NCI-H748 (cell line): ENCODE data around the gene CDH4.

Experiments used
- DNase-seq: peaks from one replicate; lab custom pipeline; 2025; ENCODE audit not compliant: unreplicated experiment; lab: John Stamatoyannopoulos, UW

The CDH4 gene

GRCh38 chr20:61594198-61594597, 342.1 kb downstream of the CDH4 start:
- DNase-seq = no peak

- no peak for DNase-seq
These were observed 343.2 kb downstream of the CDH4 start for GRCh38 chr20:61595216-61595615.

DNA sequence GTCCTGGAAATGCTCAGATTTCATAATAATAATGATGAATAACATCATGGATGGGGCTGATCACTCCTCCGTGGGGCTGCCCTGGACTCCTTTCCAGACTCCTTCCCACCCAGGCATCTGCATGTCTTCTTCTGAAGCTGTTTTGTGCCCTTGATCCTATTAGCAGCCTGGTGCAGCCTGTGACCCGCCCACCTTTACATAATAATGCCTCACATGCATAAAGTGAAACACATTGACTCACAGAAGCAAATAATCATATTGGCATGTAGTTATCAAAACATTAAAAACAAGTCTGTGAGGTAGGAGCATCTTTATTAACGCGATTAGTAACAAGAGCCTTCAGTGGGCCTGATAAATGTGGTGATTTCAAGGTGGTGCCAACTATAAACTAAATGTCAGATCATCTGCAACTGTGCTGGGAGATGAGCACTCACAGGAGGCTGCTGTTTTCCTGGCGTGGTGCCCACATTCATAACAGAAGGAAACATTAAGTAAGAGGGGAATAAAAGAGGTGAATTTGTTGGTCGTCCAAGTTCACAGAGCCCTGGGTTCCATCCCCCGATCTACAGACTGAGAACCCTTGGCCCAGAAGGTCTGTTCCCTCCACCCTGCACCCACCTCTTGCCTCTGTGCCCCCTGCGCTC, 344.7 kb downstream of the CDH4 start:
- DNase-seq = peak; percentile 34

- no peak for DNase-seq
These were observed 345.9 kb downstream of the CDH4 start for GRCh38 chr20:61597996-61598395.

GRCh38 chr20:61598586-61598985, 346.5 kb downstream of the CDH4 start:
- DNase-seq = no peak

DNA sequence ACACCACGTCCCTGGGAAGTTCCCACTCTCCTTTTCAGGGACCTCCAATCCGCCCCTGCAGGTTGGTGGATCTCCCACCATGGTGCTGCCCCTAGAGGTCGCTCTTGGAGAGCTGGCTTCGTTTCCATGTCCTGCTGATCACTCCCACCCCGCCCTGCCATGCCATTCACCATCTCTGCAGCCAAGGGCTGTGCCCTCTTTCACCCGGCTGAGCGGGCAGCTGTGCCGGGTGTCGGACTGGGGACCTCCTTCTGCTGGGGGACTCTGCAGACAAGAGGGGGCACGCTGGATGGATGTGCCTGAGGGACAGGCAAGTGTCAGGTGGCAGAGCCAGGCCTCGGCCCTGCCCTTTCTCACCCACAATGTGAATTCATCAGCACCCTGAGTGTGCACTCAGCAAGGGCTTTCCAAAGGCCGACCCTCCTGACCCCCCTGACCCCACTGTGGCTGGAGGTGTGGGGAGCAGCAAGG, 347.0 kb downstream of the CDH4 start:
- peak; percentile 55 for DNase-seq

DNA sequence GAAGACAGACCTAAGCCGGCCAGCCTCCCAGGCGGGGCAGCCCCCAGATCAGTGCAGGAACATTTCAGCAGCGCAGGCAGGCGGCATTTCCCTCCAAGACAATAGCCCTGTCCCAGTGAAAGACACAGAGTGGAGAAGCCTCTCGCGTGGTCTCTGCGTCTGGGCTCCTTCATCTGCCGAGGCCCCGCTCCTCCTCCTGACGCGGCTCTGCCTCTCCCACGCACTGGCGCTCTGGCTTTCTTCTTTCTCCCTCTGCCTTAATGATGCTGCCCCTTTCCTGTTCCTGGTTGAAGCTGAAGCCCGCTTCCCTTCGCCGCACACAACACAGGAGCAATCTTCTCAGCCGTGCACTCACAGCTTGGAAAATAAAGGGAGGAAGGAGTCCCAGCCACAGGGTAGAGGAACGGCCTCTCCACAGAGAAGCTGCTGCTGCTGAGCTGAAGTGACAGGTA, 347.5 kb downstream of the CDH4 start:
- no peak for DNase-seq

DNA sequence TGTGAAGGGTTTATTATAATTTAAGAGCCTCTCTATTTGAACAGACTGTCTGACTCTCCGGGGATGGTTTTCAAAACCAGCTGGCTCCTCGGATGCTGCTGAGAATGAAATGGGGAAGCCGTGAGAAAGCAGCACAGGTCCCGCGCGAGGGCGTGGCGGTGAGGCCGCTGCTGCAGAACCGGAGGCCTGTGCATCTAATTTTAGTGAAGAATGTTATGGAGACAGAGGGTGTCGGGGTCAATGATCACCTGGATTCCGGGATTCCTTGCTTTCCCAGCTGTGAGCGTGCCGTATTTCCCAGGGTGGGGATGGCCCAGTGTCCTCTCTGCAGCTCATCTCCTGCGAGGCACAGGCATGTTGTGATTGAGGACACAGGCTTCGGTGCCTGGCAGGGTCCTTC, 348.0 kb downstream of the CDH4 start:
- DNase-seq = peak; percentile 59

- no peak for DNase-seq
These were observed 349.3 kb downstream of the CDH4 start for GRCh38 chr20:61601361-61601760.

DNA sequence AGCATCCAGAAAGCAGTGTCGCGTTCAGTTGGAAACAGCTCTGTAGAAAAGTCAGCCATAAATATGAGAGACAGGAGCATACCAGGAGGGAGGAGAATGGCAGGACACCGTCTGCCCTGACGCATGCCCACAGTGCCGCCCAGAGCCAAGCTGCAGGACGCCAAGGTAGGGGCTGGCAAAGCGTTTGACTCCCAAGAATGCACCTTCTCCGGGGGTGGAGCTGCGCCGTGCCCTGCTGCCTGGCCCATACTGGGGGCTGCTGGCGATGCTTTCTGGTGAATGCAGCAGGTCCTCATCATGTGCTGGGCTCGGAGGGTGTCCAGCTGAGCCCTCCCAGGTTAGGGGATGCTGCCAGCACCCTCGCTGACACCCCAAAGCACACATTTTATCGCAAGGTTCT, 349.8 kb downstream of the CDH4 start:
- DNase-seq = no peak

DNA sequence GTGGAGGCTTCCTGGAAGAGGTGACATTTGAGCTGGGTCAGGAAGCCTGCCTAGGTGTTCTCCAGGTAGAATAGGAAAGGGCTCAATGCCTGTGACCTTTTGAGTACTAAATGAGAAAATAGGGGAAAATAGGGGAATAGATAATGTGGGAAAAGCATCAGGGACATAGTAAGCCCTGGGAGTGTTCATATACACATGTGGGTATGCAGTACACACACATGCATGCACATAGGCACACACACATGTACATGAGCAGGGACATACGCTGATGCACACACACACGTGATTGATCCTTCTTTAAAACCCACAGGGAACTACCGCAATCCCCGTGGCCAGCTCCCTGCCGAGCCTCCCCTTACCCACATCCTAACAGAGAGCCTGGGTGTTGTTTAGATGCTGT, 351.7 kb downstream of the CDH4 start:
- DNase-seq = no peak

DNA sequence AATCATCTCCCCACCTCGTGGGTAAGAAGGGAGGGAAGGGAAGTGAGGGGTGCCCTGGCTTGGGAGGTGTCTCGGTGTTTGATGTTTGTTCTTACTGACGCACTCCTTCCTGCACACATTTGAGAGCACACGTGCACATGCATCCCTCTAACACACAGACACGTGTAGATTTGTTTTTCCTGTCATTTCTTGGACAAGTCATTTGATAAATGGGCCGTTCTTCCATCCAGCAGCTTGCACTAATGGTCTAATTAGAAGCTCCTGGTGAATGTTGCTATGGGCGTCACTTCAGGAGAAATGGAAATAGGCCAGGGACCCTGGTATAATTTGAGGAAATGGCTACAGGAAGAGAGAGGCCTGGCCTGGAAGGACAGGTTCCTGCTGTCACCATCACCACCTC, 352.5 kb downstream of the CDH4 start:
- DNase-seq = no peak

GRCh38 chr20:61605283-61605682, 353.2 kb downstream of the CDH4 start:
- no peak for DNase-seq

- DNase-seq = no peak
These were observed 353.9 kb downstream of the CDH4 start for GRCh38 chr20:61605862-61606557.

GRCh38 chr20:61608275-61609085, 356.4 kb downstream of the CDH4 start:
- DNase-seq = no peak

- peak; percentile 14 for DNase-seq
These were observed 357.4 kb downstream of the CDH4 start for GRCh38 chr20:61609461-61609860.

DNA sequence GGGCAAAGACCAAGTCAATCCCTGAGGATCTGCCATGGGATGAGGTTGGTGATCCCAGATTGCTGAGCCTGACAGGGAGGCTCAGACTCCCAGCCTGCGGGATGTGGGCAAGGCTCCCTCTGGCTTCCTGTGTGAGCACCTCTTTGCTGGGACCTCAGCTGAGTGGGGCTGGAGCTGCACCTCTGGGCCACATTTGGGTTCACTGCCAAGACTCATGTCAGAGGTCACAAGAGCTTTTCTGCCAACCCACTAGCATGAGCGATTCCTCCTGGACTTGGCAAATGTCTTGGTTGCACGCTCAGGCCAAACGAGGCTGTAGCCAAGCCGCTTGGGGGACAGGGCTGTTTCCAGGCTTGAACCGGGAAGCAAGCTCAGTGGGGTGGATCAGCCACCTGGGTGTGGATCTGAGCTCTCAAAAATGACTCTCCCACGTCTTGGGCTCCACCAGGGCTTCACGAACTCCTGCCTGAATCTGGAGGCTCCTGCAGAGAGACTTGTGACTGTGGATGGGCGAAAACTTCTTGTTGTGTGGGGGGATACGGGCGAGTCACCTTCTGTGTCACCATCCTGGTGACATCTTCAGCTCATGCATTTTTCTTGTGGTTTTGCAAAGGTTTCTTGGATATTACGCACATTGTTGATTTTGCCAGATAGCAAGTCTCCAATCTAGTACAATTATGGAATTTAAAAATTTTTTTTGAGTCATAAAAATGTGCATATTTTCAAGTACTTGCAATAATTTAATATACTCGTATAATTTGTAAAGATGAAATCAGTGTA, 359.5 kb downstream of the CDH4 start:
- no peak for DNase-seq

GRCh38 chr20:61613917-61614705, 362.1 kb downstream of the CDH4 start:
- DNase-seq = no peak

DNA sequence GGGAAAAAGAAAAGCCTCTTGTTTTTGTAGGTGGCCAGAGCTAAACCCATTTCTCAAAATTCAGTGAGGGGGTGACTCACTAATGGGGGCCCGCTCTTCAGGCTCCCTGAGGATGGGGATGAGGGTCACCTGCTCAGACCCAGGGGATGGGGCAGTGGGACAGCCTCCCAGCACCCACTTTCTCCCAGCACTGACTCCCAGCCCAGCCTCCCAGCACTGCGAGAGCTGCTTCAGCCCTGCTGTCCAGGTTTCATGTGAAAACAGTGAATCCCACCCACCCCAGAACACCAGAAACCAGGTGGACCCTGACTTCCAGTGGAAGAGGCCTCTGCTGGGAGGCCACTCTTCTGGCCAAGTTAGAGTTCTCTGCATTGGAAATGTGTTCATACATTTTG, 362.6 kb downstream of the CDH4 start:
- DNase-seq = no peak

DNA sequence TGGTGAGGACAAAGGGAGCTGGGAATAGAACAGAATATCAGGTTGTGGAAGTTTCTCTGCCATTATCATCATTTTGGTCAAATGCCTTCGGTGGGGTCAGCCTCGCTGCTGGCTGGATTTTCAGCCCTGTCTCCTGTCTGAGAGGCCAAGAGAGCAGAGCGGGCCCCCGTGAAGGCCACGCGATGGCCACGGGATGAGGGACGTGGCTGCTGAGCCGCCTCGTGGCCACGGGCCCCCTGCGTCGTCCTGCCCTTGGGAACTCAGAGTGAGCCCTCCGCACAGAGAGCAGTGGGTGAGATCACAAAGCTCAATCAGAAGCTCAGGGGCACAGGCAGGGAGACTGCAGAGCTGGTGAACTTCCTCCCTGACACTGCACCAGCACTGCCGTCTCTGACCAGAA, 363.7 kb downstream of the CDH4 start:
- DNase-seq = no peak
